H1 (cell line): ENCODE data around the gene SLC4A8. TPM values are rescaled to one million over a fixed set of nuclear protein-coding genes. Genes with fewer than 3 reads are reported as not detected.

Experiments
- BCL11A ChIP-seq, 2 experiments: IDR thresholded peaks; one replicate each; pipeline ENCODE4 v1.6.1; 2011; ENCODE audit warnings: low read depth in 2 of 2, low read length in 2 of 2, mild to moderate bottlenecking in 2 of 2
- polyA plus RNA-seq, 7 experiments: library from polyadenylated mRNA; depleted of rRNA in 3 of 7; stranded (reverse) in 5 of 7; unstranded in 2 of 7; fragments of >200 nt in 5 of 7; fragments of 200-250 nt in 2 of 7; gene quantifications; 1 replicate in 5 of 7; 2 replicates in 1 of 7; 4 replicates in 1 of 7; pipeline versions ENCODE4 v1.2.1 to v1.2.3, GENCODE V29; 2011 to 2013; ENCODE audit warnings: missing spikeins in 2 of 7, mixed read lengths in 2 of 7
- total RNA-seq: library from RNA; stranded (reverse); fragmentation: NEBNext Ultra II Directional; extraction: Animal tissue kit (Norgen Biotek cat#: 25700); gene quantifications from 2 replicates; pipeline ENCODE4 v1.2.1, GENCODE V29; 2021

SLC4A8 gene
- total and polyA plus RNA-seq, 2 of the 8 experiments (the other 6 are each of a cell fraction or from before 2014, with no cell fraction given) = 11.2 to 13.4 TPM

GRCh38 chr12:51390457-51390856, 34.2 kb upstream of the SLC4A8 start (continued):
- TF ChIP-seq BCL11A (IDR thresholded peaks at IDR 0.05; ENCODE audit: low read depth in 2 of 2, low read length in 2 of 2) = no peak
